AG04450 (cell line): Measurements from ENCODE around the gene PTCD3. TPM values are rescaled to one million over a fixed set of nuclear protein-coding genes. Genes with fewer than 3 reads are reported as not detected.

ENCODE experiments used
- CTCF ChIA-PET: fragments of 300-600, 350-600 bp; formaldehyde crosslinking; extraction: SDS; loops from one replicate; lab custom pipeline; 2022; ENCODE audit warnings: antibody characterized with exemption, inconsistent platforms; lab: Charles Lee
- POLR2A ChIA-PET: fragments of 350-600 bp; formaldehyde crosslinking; extraction: SDS; loops from one replicate; lab custom pipeline; 2021; ENCODE audit warnings: antibody characterized with exemption, inconsistent platforms; lab: Yijun Ruan, JAX
- DNase-seq: peaks from one replicate; pipeline ENCODE4 v3.0.0-alpha.2; 2011; ENCODE audit warnings: low read depth, low spot score
- H3K27ac ChIP-seq: one replicate; pipeline ENCODE4 v1.5.1; 2012; ENCODE audit warnings: low read depth, low read length, control low read depth
- H3K27me3 ChIP-seq: one replicate; pipeline ENCODE4 v1.6.0; 2012; ENCODE audit warnings: low read length; ENCODE audit not compliant: control insufficient read depth, insufficient read depth
- H3K4me3 ChIP-seq: 2 replicates; pipeline ENCODE4 v1.5.1; 2011; ENCODE audit warnings: mild to moderate bottlenecking, low read depth, low read length, control low read depth
- H3K9me3 ChIP-seq: 2 replicates; pipeline ENCODE4 v1.5.1; 2012; ENCODE audit warnings: low read length; ENCODE audit not compliant: control insufficient read depth, insufficient read depth
- polyA plus RNA-seq: library from polyadenylated mRNA; depleted of rRNA; stranded (reverse); fragments of >200 nt; gene quantifications from 2 replicates; pipeline ENCODE4 v1.2.3, GENCODE V29; 2011
- TF ChIP-seq, protein P1 (sequence below): IDR thresholded peaks from 2 replicates; pipeline ENCODE4 v1.5.1; 2011; ENCODE audit warnings: low read depth, low read length, control low read depth, inconsistent platforms

The PTCD3 gene
- polyA plus RNA-seq, 1 experiment, result 90.2 TPM

DNA sequence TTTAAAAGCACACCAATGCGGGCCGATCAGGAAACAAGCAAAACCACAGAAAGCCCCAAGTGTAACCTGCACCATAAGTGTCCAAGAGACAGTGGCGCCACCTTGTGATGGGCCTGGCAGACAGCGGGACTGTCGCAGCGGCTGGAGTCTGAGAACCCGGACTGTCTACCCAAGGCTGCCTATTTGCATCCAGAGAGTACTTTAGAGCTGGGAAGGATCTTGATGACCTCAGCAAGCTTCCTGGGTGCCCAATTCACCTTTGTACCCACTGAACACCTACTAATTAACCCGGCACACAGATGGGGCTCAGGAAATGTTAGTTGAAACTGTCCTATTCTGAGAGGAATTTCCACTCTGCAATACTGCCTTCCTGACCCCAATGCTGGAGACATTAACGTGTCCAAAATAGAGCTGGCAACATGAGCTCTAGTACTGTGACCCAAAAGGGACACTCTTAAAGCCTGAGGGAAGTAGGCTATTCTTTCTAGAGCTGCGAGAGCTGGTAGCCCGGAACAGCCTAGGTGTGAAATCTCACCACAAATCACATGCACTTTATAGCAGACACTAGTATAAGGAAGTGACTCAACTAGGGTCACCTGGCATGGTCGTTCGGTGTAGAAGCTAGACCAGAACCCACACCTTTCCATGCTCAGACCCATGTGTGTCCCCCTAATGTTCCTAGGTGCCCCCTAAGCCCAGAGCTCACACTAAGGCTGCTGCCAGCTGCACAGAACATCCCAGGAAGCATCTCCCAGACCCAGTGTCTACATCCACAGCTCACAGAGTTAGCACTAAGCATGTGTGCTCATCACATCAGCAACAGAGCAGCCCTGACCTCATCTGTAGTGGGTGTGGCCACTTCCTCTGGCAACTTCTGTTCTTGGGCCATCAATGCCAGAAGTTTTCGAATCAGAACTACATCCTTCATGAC, 25.8 kb upstream of the PTCD3 start:
- Histone ChIP-seq H3K27ac (no peak overlapping the region), H3K9me3 (no peaks in the 10 kb centered on the region), H3K27me3 (no peaks in the 10 kb centered on the region), H3K4me3 (no peak overlapping the region)
- CTCF ChIA-PET, result interaction anchor here (0.5 to 6.9 kb wide), 41 partner anchors 9 to 401 kb away, joined by 3 to 375 read pairs (median 4); partner anchors contain the start of gene ST3GAL5
- POLR2A ChIA-PET, result interaction anchor here (0.9 kb wide), 1 partner anchor 253 kb away, joined by 3 read pairs; no protein-coding TSS in a partner anchor
- TF ChIP-seq, protein P1, sequence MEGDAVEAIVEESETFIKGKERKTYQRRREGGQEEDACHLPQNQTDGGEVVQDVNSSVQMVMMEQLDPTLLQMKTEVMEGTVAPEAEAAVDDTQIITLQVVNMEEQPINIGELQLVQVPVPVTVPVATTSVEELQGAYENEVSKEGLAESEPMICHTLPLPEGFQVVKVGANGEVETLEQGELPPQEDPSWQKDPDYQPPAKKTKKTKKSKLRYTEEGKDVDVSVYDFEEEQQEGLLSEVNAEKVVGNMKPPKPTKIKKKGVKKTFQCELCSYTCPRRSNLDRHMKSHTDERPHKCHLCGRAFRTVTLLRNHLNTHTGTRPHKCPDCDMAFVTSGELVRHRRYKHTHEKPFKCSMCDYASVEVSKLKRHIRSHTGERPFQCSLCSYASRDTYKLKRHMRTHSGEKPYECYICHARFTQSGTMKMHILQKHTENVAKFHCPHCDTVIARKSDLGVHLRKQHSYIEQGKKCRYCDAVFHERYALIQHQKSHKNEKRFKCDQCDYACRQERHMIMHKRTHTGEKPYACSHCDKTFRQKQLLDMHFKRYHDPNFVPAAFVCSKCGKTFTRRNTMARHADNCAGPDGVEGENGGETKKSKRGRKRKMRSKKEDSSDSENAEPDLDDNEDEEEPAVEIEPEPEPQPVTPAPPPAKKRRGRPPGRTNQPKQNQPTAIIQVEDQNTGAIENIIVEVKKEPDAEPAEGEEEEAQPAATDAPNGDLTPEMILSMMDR, result peak; percentile 84
- DNase-seq, result peak; percentile 21

DNA sequence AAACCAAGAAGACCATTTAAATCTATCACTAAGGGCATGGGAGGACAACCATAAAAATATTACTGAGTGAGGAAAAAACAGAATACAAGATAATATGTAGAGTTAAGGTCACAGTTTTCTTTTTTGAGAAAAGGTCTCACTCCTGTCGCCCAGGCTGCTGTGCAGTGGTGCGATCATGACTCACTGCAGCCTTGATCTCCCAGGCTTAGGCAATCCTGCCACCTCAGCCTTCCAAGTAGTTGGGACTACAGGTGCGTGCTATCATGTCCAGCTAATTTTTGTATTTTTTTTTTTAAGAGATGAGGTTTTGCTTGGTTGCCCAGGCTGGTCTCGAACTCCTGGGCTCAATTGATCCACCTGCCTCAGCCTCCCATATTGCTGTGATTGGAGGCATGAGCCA, 24.3 kb upstream of the PTCD3 start:
- no peak for DNase-seq
- CTCF ChIA-PET, result interaction anchor here (0.7 to 2.3 kb wide), 4 partner anchors 192 to 444 kb away, joined by 3 to 27 read pairs (median 4); no protein-coding TSS in a partner anchor

DNA sequence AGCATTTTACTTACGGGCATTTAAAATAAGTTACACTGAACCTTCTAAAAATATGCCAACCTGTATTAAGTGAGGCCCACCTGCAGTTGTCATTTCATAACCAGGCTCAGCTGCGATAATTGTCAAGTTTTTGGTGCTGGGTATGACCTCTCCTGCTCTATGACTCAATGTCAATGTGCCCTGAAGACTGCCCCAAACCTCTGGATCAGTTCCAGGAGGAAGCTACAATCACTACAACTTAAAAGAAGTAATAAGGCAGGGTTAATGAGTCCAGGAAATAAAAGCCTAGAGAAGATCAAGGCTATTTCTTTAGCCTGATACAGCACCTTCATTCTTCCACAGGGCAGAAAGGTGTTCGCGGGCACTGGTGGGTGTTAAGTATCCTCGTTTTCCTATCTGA, 23.3 kb upstream of the PTCD3 start:
- Histone ChIP-seq H3K27me3 (no peaks in the 10 kb centered on the region), H3K27ac (no peak overlapping the region), H3K4me3 (no peak overlapping the region), H3K9me3 (no peaks in the 10 kb centered on the region)
- no peak for DNase-seq
- CTCF ChIA-PET, result interaction anchor here (1.5 to 2.3 kb wide), 2 partner anchors 193 to 256 kb away, joined by 4 to 27 read pairs; no protein-coding TSS in a partner anchor
- TF ChIP-seq, protein P1, result no peak
- POLR2A ChIA-PET, result no interaction called here

More for the DNA sequence above, 24.3 kb upstream of the PTCD3 start:
- no peak overlapping the region for H3K27ac ChIP-seq
- no peaks in the 10 kb centered on the region for H3K27me3 ChIP-seq
- H3K9me3 ChIP-seq, result no peaks in the 10 kb centered on the region
- POLR2A ChIA-PET, result no interaction called here
- TF ChIP-seq, protein P1, result no peak
- no peak overlapping the region for H3K4me3 ChIP-seq

DNA sequence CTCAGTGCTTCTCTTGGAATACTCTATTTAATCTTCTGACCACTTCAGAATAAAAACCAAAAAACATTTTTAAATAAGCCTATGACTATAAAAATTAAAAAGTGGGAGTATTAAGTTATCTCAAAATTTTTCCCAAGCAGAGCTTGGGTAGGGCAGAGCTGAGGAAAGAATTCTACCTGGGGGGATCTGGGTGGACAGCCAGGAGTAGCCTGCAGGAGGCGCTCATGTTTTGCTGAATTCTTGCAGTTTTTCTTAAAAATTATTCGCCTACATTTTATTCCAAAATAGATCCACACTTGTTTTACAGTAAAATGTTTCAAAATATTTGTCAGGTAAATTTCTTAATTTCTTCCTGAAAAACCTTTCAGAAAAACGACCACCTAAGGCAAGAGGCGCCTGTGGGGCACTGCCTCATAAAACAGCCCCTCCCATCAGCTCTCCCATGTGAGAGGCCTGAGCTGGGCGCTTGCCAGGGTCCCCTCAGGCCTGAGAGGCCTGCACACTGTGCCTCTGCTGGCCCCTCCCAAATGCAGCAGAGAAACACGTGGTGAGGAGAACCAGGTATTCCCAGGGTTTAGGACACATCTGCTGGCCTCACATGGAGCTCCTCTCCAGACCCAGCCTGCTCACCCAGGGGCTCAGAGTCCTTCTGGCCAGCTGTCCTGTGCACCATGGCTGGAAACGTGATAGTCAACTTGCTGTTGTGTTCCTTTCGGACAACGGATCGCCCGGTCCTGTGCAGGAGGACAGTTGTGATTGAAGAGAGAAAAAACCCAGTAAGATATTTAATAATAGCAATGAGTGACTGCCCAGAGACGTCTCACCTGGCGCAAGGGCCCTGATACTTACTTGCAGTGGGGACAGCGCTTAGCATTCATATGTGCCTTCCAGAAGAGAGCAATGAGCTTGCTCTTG, 17.8 kb upstream of the PTCD3 start:
- CTCF ChIA-PET, result interaction anchor here (0.7 to 2.0 kb wide), 4 partner anchors 8 to 261 kb away, joined by 3 to 11 read pairs (median 5); partner anchors contain the start of gene PTCD3
- TF ChIP-seq, protein P1, result peak; percentile 36; the same call in 1 of the 2 replicates
- Histone ChIP-seq H3K9me3 (no peaks in the 10 kb centered on the region), H3K27ac (no peak overlapping the region), H3K27me3 (no peaks in the 10 kb centered on the region), H3K4me3 (no peak overlapping the region)
- POLR2A ChIA-PET, result interaction anchor here (1.1 kb wide), 1 partner anchor 12 kb away, joined by 4 read pairs; no protein-coding TSS in a partner anchor
- no peak for DNase-seq
